EL (cell line): Measurements from ENCODE around the gene ZDHHC12.

Source experiments
- DNase-seq: peaks from one replicate; pipeline ENCODE4 v3.0.0-alpha.2; 2016

ZDHHC12 gene

GRCh38 chr9:128685636-128686489, 38.1 kb downstream of the ZDHHC12 start:
- DNase-seq = no peak

GRCh38 chr9:128684325-128685199, 39.4 kb downstream of the ZDHHC12 start:
- DNase-seq = peak; percentile 90

- DNase-seq = no peak
Observed at GRCh38 chr9:128684065-128684324, 39.9 kb downstream of the ZDHHC12 start.

- DNase-seq = peak; percentile 51
Observed at GRCh38 chr9:128683340-128684064, 40.4 kb downstream of the ZDHHC12 start.

GRCh38 chr9:128677794-128678193, 46.1 kb downstream of the ZDHHC12 start:
- no peak for DNase-seq

GRCh38 chr9:128675382-128675781, 48.5 kb downstream of the ZDHHC12 start:
- no peak for DNase-seq
